ENCODE measurements around the gene VAV2. TPM values are rescaled to one million over a fixed set of nuclear protein-coding genes. Genes with fewer than 3 reads are reported as not detected.

The VAV2 gene
- polyA plus RNA-seq, 2 of the 4 experiments (the other 2 are of a cell fraction) = 9.8 to 21.4 TPM

DNA sequence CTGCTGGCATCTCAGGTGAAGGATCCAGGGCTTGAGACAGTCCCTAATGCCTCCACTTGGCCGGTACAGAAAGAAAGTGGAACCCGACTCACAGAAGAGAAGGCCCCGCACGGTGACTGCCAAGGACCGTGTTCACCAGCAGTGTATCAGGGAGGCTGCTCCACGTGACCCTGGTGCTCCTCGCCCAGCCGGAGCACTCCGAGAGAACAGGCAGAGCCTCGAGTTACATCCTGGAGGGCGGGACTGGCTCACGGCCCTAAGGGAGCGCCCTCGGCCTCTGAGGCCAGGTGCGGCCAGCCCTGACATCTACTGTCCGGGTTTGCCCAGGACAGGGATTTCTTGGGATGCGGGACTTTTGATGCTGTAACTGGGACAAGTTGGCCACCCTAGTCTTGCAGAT is 149.9 kb downstream of the VAV2 start:
- ATAC-seq (no peak), FAIRE-seq (no peak), DNase-seq (ENCODE audit: low read depth in 1 of 2, low spot score in 1 of 2) (no peak)
- Histone ChIP-seq H3K4me1 (0 out of 3 replicates have a peak, but pooled peaks cover 5% of the 10 kb centered on the region), H3K27ac (no peak overlapping the region), H3K9me3 (no peaks in the 10 kb centered on the region), H3K4me3 (no peak overlapping the region), H3K4me2 (no peak overlapping the region)
- ChIA-PET POLR2A (no interaction called here), CTCF (interaction anchor here (2.3 to 3.3 kb wide), 2 partner anchors 60 to 152 kb away, joined by 7 to 16 read pairs; no protein-coding TSS in a partner anchor)
- TF ChIP-seq HOXA7 (CRISPR knock-in tag; IDR thresholded peaks at IDR 0.05) = no peak
- TF ChIP-seq NPAS2 (CRISPR knock-in tag; IDR thresholded peaks at IDR 0.05; ENCODE audit: borderline replicate concordance) = no peak
- no peak for TF ChIP-seq TP53 (CRISPR knock-in tag; IDR thresholded peaks at IDR 0.05)
- no peak for TF ChIP-seq ZFP36 (IDR thresholded peaks at IDR 0.05; ENCODE audit: borderline replicate concordance, partially characterized antibody)
- no peak for TF ChIP-seq HDAC2 (IDR thresholded peaks at IDR 0.05)
- TF ChIP-seq MAFK (IDR thresholded peaks at IDR 0.05; ENCODE audit: partially characterized antibody) = no peak
- no peak for TF ChIP-seq SMC3 (IDR thresholded peaks at IDR 0.05)
- TF ChIP-seq RAD21 (conservative IDR thresholded peaks at IDR 0.05 in 1 of 2, IDR thresholded peaks at IDR 0.05 in 1 of 2) = no peak
- TF ChIP-seq, protein P1, sequence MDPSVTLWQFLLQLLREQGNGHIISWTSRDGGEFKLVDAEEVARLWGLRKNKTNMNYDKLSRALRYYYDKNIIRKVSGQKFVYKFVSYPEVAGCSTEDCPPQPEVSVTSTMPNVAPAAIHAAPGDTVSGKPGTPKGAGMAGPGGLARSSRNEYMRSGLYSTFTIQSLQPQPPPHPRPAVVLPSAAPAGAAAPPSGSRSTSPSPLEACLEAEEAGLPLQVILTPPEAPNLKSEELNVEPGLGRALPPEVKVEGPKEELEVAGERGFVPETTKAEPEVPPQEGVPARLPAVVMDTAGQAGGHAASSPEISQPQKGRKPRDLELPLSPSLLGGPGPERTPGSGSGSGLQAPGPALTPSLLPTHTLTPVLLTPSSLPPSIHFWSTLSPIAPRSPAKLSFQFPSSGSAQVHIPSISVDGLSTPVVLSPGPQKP (IDR thresholded peaks at IDR 0.05; ENCODE audit: low read depth, low read length) = no peak
- TF ChIP-seq ESRRA (IDR thresholded peaks at IDR 0.05; ENCODE audit: borderline replicate concordance, low read length) = no peak
- no peak for TF ChIP-seq FOXS1 (CRISPR knock-in tag; IDR thresholded peaks at IDR 0.05)
- no peak for TF ChIP-seq EP300 (IDR thresholded peaks at IDR 0.05)
- TF ChIP-seq KDM1A (IDR thresholded peaks at IDR 0.05; ENCODE audit: low read depth) = no peak
- no peak for TF ChIP-seq FOSB (CRISPR knock-in tag; IDR thresholded peaks at IDR 0.05)
- no peak for TF ChIP-seq ZSCAN20 (CRISPR knock-in tag; IDR thresholded peaks at IDR 0.05)
- TF ChIP-seq, protein P2, sequence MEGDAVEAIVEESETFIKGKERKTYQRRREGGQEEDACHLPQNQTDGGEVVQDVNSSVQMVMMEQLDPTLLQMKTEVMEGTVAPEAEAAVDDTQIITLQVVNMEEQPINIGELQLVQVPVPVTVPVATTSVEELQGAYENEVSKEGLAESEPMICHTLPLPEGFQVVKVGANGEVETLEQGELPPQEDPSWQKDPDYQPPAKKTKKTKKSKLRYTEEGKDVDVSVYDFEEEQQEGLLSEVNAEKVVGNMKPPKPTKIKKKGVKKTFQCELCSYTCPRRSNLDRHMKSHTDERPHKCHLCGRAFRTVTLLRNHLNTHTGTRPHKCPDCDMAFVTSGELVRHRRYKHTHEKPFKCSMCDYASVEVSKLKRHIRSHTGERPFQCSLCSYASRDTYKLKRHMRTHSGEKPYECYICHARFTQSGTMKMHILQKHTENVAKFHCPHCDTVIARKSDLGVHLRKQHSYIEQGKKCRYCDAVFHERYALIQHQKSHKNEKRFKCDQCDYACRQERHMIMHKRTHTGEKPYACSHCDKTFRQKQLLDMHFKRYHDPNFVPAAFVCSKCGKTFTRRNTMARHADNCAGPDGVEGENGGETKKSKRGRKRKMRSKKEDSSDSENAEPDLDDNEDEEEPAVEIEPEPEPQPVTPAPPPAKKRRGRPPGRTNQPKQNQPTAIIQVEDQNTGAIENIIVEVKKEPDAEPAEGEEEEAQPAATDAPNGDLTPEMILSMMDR (IDR thresholded peaks at IDR 0.05) = no peak
- TF ChIP-seq, protein P3, sequence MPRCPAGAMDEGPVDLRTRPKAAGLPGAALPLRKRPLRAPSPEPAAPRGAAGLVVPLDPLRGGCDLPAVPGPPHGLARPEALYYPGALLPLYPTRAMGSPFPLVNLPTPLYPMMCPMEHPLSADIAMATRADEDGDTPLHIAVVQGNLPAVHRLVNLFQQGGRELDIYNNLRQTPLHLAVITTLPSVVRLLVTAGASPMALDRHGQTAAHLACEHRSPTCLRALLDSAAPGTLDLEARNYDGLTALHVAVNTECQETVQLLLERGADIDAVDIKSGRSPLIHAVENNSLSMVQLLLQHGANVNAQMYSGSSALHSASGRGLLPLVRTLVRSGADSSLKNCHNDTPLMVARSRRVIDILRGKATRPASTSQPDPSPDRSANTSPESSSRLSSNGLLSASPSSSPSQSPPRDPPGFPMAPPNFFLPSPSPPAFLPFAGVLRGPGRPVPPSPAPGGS (IDR thresholded peaks at IDR 0.05) = no peak
- TF ChIP-seq JUN (IDR thresholded peaks at IDR 0.05) = no peak
- WGBS (ENCODE audit: missing lambda C conversion rate) = 86% methylated on average over 17 of the region's 17 CpGs

DNA sequence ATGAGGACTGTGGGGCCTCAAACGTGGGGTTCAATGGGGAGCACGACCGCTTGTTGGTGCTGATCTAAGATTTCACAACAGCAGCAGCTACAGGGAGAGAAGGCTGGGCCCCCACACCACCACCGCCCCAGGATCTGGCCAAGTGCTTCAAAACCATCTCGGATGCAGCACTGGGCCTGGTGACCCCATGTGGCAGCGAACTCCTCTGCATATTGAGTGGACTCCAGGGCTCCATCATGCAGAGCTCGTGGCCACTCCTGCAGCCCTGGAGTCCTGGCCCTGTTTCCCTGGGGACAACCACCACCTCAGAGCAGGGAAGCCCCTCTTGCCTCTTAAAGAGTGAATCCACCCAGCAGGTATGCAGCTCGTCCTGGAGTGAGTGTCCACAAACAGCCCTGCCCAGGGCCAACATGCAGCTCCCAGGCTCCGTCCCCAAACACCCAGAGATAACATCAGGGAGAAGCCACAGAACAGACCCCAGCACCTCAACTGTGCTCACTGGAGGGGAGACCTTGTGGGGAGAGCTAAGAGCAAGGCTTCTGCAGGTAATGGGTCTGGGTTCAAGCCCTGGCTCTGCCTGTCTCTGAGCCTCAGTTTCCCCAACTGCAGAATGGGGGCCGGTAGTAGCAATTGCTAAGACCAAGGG is 150.8 kb downstream of the VAV2 start:
- Histone ChIP-seq H3K4me2 (no peak overlapping the region), H3K4me3 (no peak overlapping the region), H3K27ac (no peak overlapping the region), H3K9me3 (no peaks in the 10 kb centered on the region), H3K4me1 (0 out of 3 replicates have a peak, but pooled peaks cover 5% of the 10 kb centered on the region)
- FAIRE-seq = no peak
- CTCF ChIA-PET = interaction anchor here (1.1 to 3.4 kb wide), 6 partner anchors 9 to 153 kb away, joined by 3 to 20 read pairs (median 4); no protein-coding TSS in a partner anchor
- ATAC-seq = no peak
- no peak for TF ChIP-seq ESRRA (IDR thresholded peaks at IDR 0.05; ENCODE audit: borderline replicate concordance, low read length)
- TF ChIP-seq GATA3 (IDR thresholded peaks at IDR 0.05; ENCODE audit: borderline replicate concordance) = no peak
- no peak for TF ChIP-seq KDM5A (IDR thresholded peaks at IDR 0.05)
- no peak for TF ChIP-seq CBX2 (IDR thresholded peaks at IDR 0.05; ENCODE audit: borderline replicate concordance, low read depth)
- no peak for TF ChIP-seq MAFK (IDR thresholded peaks at IDR 0.05; ENCODE audit: partially characterized antibody)
- TF ChIP-seq CHD2 (IDR thresholded peaks at IDR 0.05; ENCODE audit: low read length, partially characterized antibody) = no peak
- POLR2A ChIA-PET = no interaction called here
- DNase-seq (ENCODE audit: low read depth in 1 of 2, low spot score in 1 of 2) = no peak
- 87% methylated on average over 5 of the region's 10 CpGs for WGBS (ENCODE audit: missing lambda C conversion rate)

Measured in A549 (cell line).